GM19099 (cell line): Measurements from ENCODE around the gene BLACAT1.

Experiments used
- POLR2A ChIP-seq: IDR thresholded peaks from 3 replicates; pipeline ENCODE4 v1.6.1; 2011; ENCODE audit warnings: low read depth; ENCODE audit not compliant: insufficient read length; ENCODE audit errors: extremely low read depth

The BLACAT1 gene

GRCh38 chr1:205455581-205456382 is at the start of gene BLACAT1:
Gene BLACAT1, minus strand, starts transcription at chr1:205456045.
- TF ChIP-seq POLR2A: no peak

- no peak for TF ChIP-seq POLR2A
Observed at GRCh38 chr1:205505076-205505729, 49.4 kb upstream of the BLACAT1 start.

- no peak for TF ChIP-seq POLR2A
Observed at GRCh38 chr1:205504311-205505075, 48.6 kb upstream of the BLACAT1 start, which contains the start of gene CDK18. Gene CDK18, plus strand, starts transcription at chr1:205504669. Its CDS starts 18,499 bp downstream, at chr1:205523168.

GRCh38 chr1:205502992-205503391 is 47.1 kb upstream of the BLACAT1 start:
- TF ChIP-seq POLR2A: no peak

GRCh38 chr1:205502111-205502810 is 46.4 kb upstream of the BLACAT1 start:
- no peak for TF ChIP-seq POLR2A

- no peak for TF ChIP-seq POLR2A
Observed at GRCh38 chr1:205500240-205501233, 44.7 kb upstream of the BLACAT1 start.

- TF ChIP-seq POLR2A: no peak
Observed at GRCh38 chr1:205499789-205500188, 43.9 kb upstream of the BLACAT1 start.

- TF ChIP-seq POLR2A: no peak
Observed at GRCh38 chr1:205497351-205497750, 41.5 kb upstream of the BLACAT1 start.

- no peak for TF ChIP-seq POLR2A
Observed at GRCh38 chr1:205496661-205497060, 40.8 kb upstream of the BLACAT1 start.

- no peak for TF ChIP-seq POLR2A
Observed at GRCh38 chr1:205495237-205495823, 39.5 kb upstream of the BLACAT1 start.

- no peak for TF ChIP-seq POLR2A
Observed at GRCh38 chr1:205494115-205494514, 38.3 kb upstream of the BLACAT1 start.

GRCh38 chr1:205493241-205494085 is 37.6 kb upstream of the BLACAT1 start:
- TF ChIP-seq POLR2A: no peak
